Epithelial cell of esophagus (primary cell): ENCODE data around the gene SPATA1.

Experiments used
- DNase-seq: peaks from one replicate; pipeline ENCODE4 v3.0.0; 2010; ENCODE audit warnings: low read depth
- H3K4me3 ChIP-seq: 2 replicates; pipeline ENCODE4 v1.5.1; 2011; ENCODE audit warnings: mild to moderate bottlenecking, low read length, control low read depth
- CTCF ChIP-seq: IDR thresholded peaks from 2 replicates; pipeline ENCODE4 v1.5.1; 2011; ENCODE audit warnings: low read depth, mild to moderate bottlenecking, low read length, control low read depth, inconsistent platforms; ENCODE audit not compliant: insufficient read depth; ENCODE audit errors: missing control alignments

The SPATA1 gene

GRCh38 chr1:84540759-84541158 is 34.6 kb downstream of the SPATA1 start:
- H3K4me3 ChIP-seq, result no peak overlapping the region

GRCh38 chr1:84541679-84542078 is 35.5 kb downstream of the SPATA1 start:
- no peak overlapping the region for H3K4me3 ChIP-seq
- TF ChIP-seq CTCF, result peak; percentile 30
- DNase-seq, result peak; percentile 9

More at GRCh38 chr1:84540759-84541158, 34.6 kb downstream of the SPATA1 start:
- no peak for TF ChIP-seq CTCF
- no peak for DNase-seq

- no peak for DNase-seq
- H3K4me3 ChIP-seq, result no peak overlapping the region
- no peak for TF ChIP-seq CTCF
These were observed 44.6 kb downstream of the SPATA1 start for GRCh38 chr1:84550826-84551225.

- H3K4me3 ChIP-seq, result no peak overlapping the region
- no peak for TF ChIP-seq CTCF
- DNase-seq, result no peak
These were observed 63.0 kb downstream of the SPATA1 start for GRCh38 chr1:84569216-84569615.

- TF ChIP-seq CTCF, result no peak
- DNase-seq, result peak; percentile 28
These were observed 64.4 kb downstream of the SPATA1 start for GRCh38 chr1:84570436-84571149.

GRCh38 chr1:84571150-84571535 is 65.0 kb downstream of the SPATA1 start:
- no peak for TF ChIP-seq CTCF
- H3K4me3 ChIP-seq, result no peak overlapping the region
- peak; percentile 67 for DNase-seq

More at GRCh38 chr1:84570436-84571149, 64.4 kb downstream of the SPATA1 start:
- no peak overlapping the region for H3K4me3 ChIP-seq

- TF ChIP-seq CTCF, result no peak
- peak; percentile 18 for DNase-seq
- peak overlapping the region; percentile 82 for H3K4me3 ChIP-seq
These were observed 67.3 kb downstream of the SPATA1 start for GRCh38 chr1:84573481-84573966.
